ENCODE measurements around the gene ADGRE1. TPM values are rescaled to one million over a fixed set of nuclear protein-coding genes. Genes with fewer than 3 reads are reported as not detected.

The ADGRE1 gene
- under 1 TPM in 1 of 2 donors, not detected in 1; under 0.01 TPM for total RNA-seq

GRCh38 chr19:6887316-6887715 lies at the start of gene ADGRE1:
Gene ADGRE1 (plus strand): TSS chr19:6887579. CDS start chr19:6887609, 30 bp downstream.

Small RNA genes lying within 50 kb of the gene (small RNA-seq; reads per million reads assigned to genes)
- 0 reads per million in 2 donors for gene RF00017

Other genes with a start within 250 kb of the ADGRE1 start
- not detected for gene TNFSF14, start 217.4 kb upstream of the ADGRE1 start, total RNA-seq
- 10 to 100 TPM in 1 of 2 donors, 1 to 10 TPM in 1; 2.0 to 58.5 TPM for gene C3, start 166.9 kb upstream of the ADGRE1 start, total RNA-seq
- 10 to 100 TPM; 39.0 to 53.7 TPM for gene GPR108, start 150.0 kb upstream of the ADGRE1 start, total RNA-seq
- 10 to 100 TPM; 13.1 to 27.6 TPM for gene TRIP10, start 147.9 kb upstream of the ADGRE1 start, total RNA-seq
- gene SH2D3A, start 120.1 kb upstream of the ADGRE1 start, total RNA-seq = under 1 TPM; 0.33 to 0.34 TPM
- gene VAV1, start 114.9 kb upstream of the ADGRE1 start, total RNA-seq = not detected
- gene MBD3L2B, start 133.9 kb downstream of the ADGRE1 start, total RNA-seq = not detected
- not detected for gene MBD3L5, start 143.0 kb downstream of the ADGRE1 start, total RNA-seq
- not detected for gene MBD3L4, start 152.6 kb downstream of the ADGRE1 start, total RNA-seq
- not detected for gene MBD3L2, start 161.7 kb downstream of the ADGRE1 start, total RNA-seq
- gene MBD3L3, start 171.1 kb downstream of the ADGRE1 start, total RNA-seq = not detected
- gene ZNF557, start 182.1 kb downstream of the ADGRE1 start, total RNA-seq = 10 to 100 TPM; 14.3 to 16.2 TPM